Sigmoid colon (tissue), 7 donors: ENCODE data around the gene FUT8. TPM values are rescaled to one million over a fixed set of nuclear protein-coding genes. Genes with fewer than 3 reads are reported as not detected.

ENCODE experiments used
- DNase-seq: peaks from one replicate; pipeline ENCODE4 v3.0.0-alpha.2; 2019
- H3K27ac ChIP-seq, 4 donors: fragments of 200-600 bp; sonication (generic); one replicate each; pipeline ENCODE4 v1.5.1; 2016 to 2019; ENCODE audit warnings: mild to moderate bottlenecking in 1 of 4
- H3K27me3 ChIP-seq, 3 donors: fragments of 200-600 bp; sonication (generic); one replicate each; pipeline ENCODE4 v1.5.1; 2019; ENCODE audit warnings: mild to moderate bottlenecking in 1 of 3
- H3K36me3 ChIP-seq, 4 donors: fragments of 200-600 bp; sonication (generic); one replicate each; pipeline ENCODE4 v1.5.1; 2016 to 2019
- H3K4me1 ChIP-seq, 4 donors: fragments of 200-600 bp; sonication (generic); one replicate each; pipeline ENCODE4 v1.5.1; 2017 to 2019
- H3K4me3 ChIP-seq, 4 donors: fragments of 200-600 bp; sonication (generic); one replicate each; pipeline ENCODE4 v1.5.1; 2017 to 2019; ENCODE audit warnings: mild to moderate bottlenecking in 2 of 4, moderate library complexity in 1 of 4
- H3K9me3 ChIP-seq, 4 donors: fragments of 200-600 bp in 3 of 4; sonication (generic) in 3 of 4; one replicate each; pipeline versions ENCODE4 v1.5.1 to v1.6.1; 2013 to 2019
- CTCF ChIP-seq, 4 experiments: fragments of 450-650 bp in 3 of 4; fragments of 200-600 bp in 1 of 4; IDR thresholded peaks; one replicate each; pipeline ENCODE4 v1.5.1; 2016 to 2019; ENCODE audit warnings: antibody characterized with exemption in 4 of 4, mild to moderate bottlenecking in 3 of 4, moderate library complexity in 2 of 4
- EP300 ChIP-seq, 4 donors: sonication (generic); formaldehyde crosslinking; IDR thresholded peaks; one replicate each; pipeline ENCODE4 v1.6.1; 2017; ENCODE audit warnings: antibody characterized with exemption in 4 of 4
- POLR2A ChIP-seq, 2 donors: fragments of 450-650 bp; IDR thresholded peaks; one replicate each; pipeline ENCODE4 v1.6.1; 2016; ENCODE audit warnings: antibody characterized with exemption in 2 of 2, mild to moderate bottlenecking in 2 of 2, moderate library complexity in 2 of 2
- POLR2AphosphoS5 ChIP-seq, 4 donors: sonication (generic); formaldehyde crosslinking; IDR thresholded peaks; one replicate each; pipeline ENCODE4 v1.6.1; 2017; ENCODE audit warnings: antibody characterized with exemption in 4 of 4
- WGBS, 2 donors: extraction: QIAGEN DNeasy Blood & Tissue Kit; methylation state at CpG; one replicate each; pipeline ENCODE4 v1.1.7; 2013; 5-methylcytosine and 5-hydroxymethylcytosine counted together
- intact Hi-C: fragments of 100-400 bp; cut with DNase I; formaldehyde crosslinking; loops from one replicate; pipeline ENCODE4 v1.15.1; 2023
- polyA plus RNA-seq, 3 donors: library from polyadenylated mRNA; stranded (reverse); fragments of 200-250 nt; gene quantifications; one replicate each; pipeline ENCODE4 v1.2.3, GENCODE V29; 2013
- total RNA-seq, 4 donors: library from RNA; depleted of rRNA; stranded (reverse); fragments of >200 nt; gene quantifications; one replicate each; pipeline ENCODE4 v1.1.0, GENCODE V29; 2016
- donor health status: healthy with polysubstance abuse.
- donor health status: Bipolar disorder and iron deficiency.
- donor health status: healthy.

Gene FUT8
- total and polyA plus RNA-seq, 7 donors, result 2.5 to 53.9 (median 22.0) TPM

- intact Hi-C loops, result no loop called here
- Histone ChIP-seq H3K27ac (no peak overlapping the region), H3K4me3 (no peak overlapping the region), H3K27me3 (no peaks in the 10 kb centered on the region), H3K9me3 (no peaks in the 10 kb centered on the region), H3K36me3 (no peaks in the 10 kb centered on the region), H3K4me1 (no peaks in the 10 kb centered on the region)
- 81 to 88% methylated on average over 2 of the region's 2 CpGs for WGBS, 2 donors
- no peak for TF ChIP-seq CTCF (IDR thresholded peaks at IDR 0.05)
- TF ChIP-seq POLR2AphosphoS5 (IDR thresholded peaks at IDR 0.05), result no peak
- TF ChIP-seq EP300 (IDR thresholded peaks at IDR 0.05), result no peak
- no peak for TF ChIP-seq POLR2A (IDR thresholded peaks at IDR 0.05)
- DNase-seq, result no peak
Measured at GRCh38 chr14:65548878-65549277, 136.3 kb downstream of the FUT8 start.

- peaks cover 0 to 2% (median 0%) of the 10 kb centered on the region in 4 donors for H3K4me1 ChIP-seq
- TF ChIP-seq POLR2A (IDR thresholded peaks at IDR 0.05), result no peak
- TF ChIP-seq EP300 (IDR thresholded peaks at IDR 0.05), result no peak
- TF ChIP-seq CTCF (IDR thresholded peaks at IDR 0.05), result no peak
- TF ChIP-seq POLR2AphosphoS5 (IDR thresholded peaks at IDR 0.05), result no peak
- no peak overlapping the region for H3K4me3 ChIP-seq
- WGBS, 2 donors, result 56 to 75% methylated on average over 2 of the region's 2 CpGs
- no peaks in the 10 kb centered on the region for H3K27me3 ChIP-seq
- H3K36me3 ChIP-seq, result no peaks in the 10 kb centered on the region
- no peaks in the 10 kb centered on the region for H3K9me3 ChIP-seq
- DNase-seq, result no peak
- intact Hi-C loops, result no loop called here
- no peak overlapping the region for H3K27ac ChIP-seq
Measured at GRCh38 chr14:65549429-65549828, 136.9 kb downstream of the FUT8 start.

- intact Hi-C loops, result loop anchor here (10.0 kb wide), 1 partner anchor 56 kb away; no protein-coding TSS in a partner anchor
- WGBS, 2 donors, result 89 to 90% methylated on average over 6 of the region's 6 CpGs
- H3K4me1 ChIP-seq, result peaks cover 0 to 15% (median 7%) of the 10 kb centered on the region in 4 donors
- H3K27ac ChIP-seq, result no peak overlapping the region
- no peaks in the 10 kb centered on the region for H3K9me3 ChIP-seq
- no peaks in the 10 kb centered on the region for H3K36me3 ChIP-seq
- no peak overlapping the region for H3K4me3 ChIP-seq
- no peak for TF ChIP-seq CTCF (IDR thresholded peaks at IDR 0.05)
- no peak for TF ChIP-seq POLR2A (IDR thresholded peaks at IDR 0.05)
- no peak for TF ChIP-seq POLR2AphosphoS5 (IDR thresholded peaks at IDR 0.05)
- TF ChIP-seq EP300 (IDR thresholded peaks at IDR 0.05), result no peak
- no peak for DNase-seq
- no peaks in the 10 kb centered on the region for H3K27me3 ChIP-seq
Measured at GRCh38 chr14:65550779-65551643, 138.5 kb downstream of the FUT8 start.

GRCh38 chr14:65552724-65553123, 140.2 kb downstream of the FUT8 start:
- no peak for TF ChIP-seq CTCF (IDR thresholded peaks at IDR 0.05)
- DNase-seq, result no peak
- Histone ChIP-seq H3K27ac (no peak overlapping the region), H3K4me3 (no peak overlapping the region), H3K4me1 (peaks cover 0 to 25% (median 7%) of the 10 kb centered on the region in 4 donors), H3K27me3 (no peaks in the 10 kb centered on the region), H3K9me3 (no peaks in the 10 kb centered on the region), H3K36me3 (no peaks in the 10 kb centered on the region)
- WGBS, 2 donors, result 96% methylated on average over 4 of the region's 4 CpGs
- intact Hi-C loops, result loop anchor here (10.0 kb wide), 1 partner anchor 58 kb away; no protein-coding TSS in a partner anchor
